ENCODE measurements around the gene STK32A. TPM values are rescaled to one million over a fixed set of nuclear protein-coding genes. Genes with fewer than 3 reads are reported as not detected.

Gene STK32A
- total RNA-seq: 10 to 100 TPM; 36.0 to 44.0 TPM

GRCh38 chr5:147234825-147235635 is at the start of gene STK32A:
Gene STK32A, plus strand, starts transcription at chr5:147235026. Its CDS starts 4,609 bp downstream, at chr5:147239635.

Small RNA genes within 50 kb of the gene (small RNA-seq; reads per million reads assigned to genes)
- gene AC011373.1: 0 reads per million in 2 donors
